ENCODE measurements around the gene AK6. TPM values are rescaled to one million over a fixed set of nuclear protein-coding genes. Genes with fewer than 3 reads are reported as not detected.

Gene AK6
- total RNA-seq, 1 experiment from 2014 or later = 97.5 TPM

DNA sequence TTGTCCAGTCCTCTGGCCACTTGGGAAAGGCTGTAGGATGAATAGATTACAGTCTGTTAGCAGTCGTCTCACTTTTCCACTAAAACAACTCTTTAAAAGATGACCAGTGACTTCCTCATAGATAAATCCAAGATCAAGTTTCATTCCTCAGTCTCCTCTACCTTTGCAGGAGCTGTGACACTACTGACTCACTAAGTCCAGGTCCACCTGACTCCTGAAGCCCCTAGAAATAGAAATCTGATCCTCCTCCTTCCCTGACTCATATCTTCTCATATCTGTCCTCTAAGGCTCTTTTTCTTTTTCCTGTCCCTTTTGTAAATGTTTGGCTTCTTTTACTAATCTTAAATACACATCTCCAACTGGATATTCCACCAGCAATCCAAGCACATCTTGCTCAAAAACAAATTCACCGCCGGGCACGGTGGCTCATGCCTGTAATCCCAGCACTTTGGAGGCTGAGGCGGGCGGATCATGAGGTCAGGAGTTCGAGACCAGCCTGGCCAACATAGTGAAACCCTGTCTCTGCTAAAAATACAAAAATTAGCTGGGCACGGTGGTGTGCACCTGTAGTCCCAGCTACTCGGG is 39.3 kb downstream of the AK6 start:
- no peak overlapping the region for H3K4me3 ChIP-seq (ENCODE audit: low read depth, low read length, poor library complexity, severe bottlenecking)
- intact Hi-C loops (cut with micrococcal nuclease; ENCODE audit: unreplicated experiment) = loop anchor here (5.0 to 10.0 kb wide), 2 partner anchors 238 to 305 kb away; partner anchors contain the start of gene SLC30A5
- no peaks in the 10 kb centered on the region for H3K9me3 ChIP-seq (ENCODE audit: low read depth, low read length, poor library complexity, severe bottlenecking)
- H3K4me1 ChIP-seq (ENCODE audit: insufficient read depth, low read length, poor library complexity, severe bottlenecking) = no peaks in the 10 kb centered on the region
- H3K27me3 ChIP-seq (replicated peaks; ENCODE audit: insufficient read depth, low read depth, low read length, poor library complexity) = no peaks in the 10 kb centered on the region
- POLR2A ChIA-PET (ENCODE audit: low non-redundant PET) = no interaction called here
- DNase-seq (ENCODE audit: low spot score) = no peak
- no peak overlapping the region for H3K27ac ChIP-seq (ENCODE audit: low read depth, low read length, poor library complexity, severe bottlenecking)
- CTCF ChIA-PET = no interaction called here
- TF ChIP-seq, protein P1, sequence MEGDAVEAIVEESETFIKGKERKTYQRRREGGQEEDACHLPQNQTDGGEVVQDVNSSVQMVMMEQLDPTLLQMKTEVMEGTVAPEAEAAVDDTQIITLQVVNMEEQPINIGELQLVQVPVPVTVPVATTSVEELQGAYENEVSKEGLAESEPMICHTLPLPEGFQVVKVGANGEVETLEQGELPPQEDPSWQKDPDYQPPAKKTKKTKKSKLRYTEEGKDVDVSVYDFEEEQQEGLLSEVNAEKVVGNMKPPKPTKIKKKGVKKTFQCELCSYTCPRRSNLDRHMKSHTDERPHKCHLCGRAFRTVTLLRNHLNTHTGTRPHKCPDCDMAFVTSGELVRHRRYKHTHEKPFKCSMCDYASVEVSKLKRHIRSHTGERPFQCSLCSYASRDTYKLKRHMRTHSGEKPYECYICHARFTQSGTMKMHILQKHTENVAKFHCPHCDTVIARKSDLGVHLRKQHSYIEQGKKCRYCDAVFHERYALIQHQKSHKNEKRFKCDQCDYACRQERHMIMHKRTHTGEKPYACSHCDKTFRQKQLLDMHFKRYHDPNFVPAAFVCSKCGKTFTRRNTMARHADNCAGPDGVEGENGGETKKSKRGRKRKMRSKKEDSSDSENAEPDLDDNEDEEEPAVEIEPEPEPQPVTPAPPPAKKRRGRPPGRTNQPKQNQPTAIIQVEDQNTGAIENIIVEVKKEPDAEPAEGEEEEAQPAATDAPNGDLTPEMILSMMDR (conservative IDR thresholded peaks at IDR 0.05; ENCODE audit: low read depth, low read length) = no peak
- no peak for TF ChIP-seq EZH2 (IDR thresholded peaks at IDR 0.05; ENCODE audit: borderline replicate concordance, low read depth, low read length, poor library complexity, severe bottlenecking)
- no peaks in the 10 kb centered on the region for H3K36me3 ChIP-seq (ENCODE audit: insufficient read depth, low read length, poor library complexity, severe bottlenecking)
- no TSS peak for BruUV-seq (replicated peaks)

GRCh38 chr5:69326365-69326764 is 43.0 kb downstream of the AK6 start:
- ChIA-PET POLR2A (ENCODE audit: low non-redundant PET) (no interaction called here), CTCF (no interaction called here)
- no TSS peak for BruUV-seq (replicated peaks)

DNA sequence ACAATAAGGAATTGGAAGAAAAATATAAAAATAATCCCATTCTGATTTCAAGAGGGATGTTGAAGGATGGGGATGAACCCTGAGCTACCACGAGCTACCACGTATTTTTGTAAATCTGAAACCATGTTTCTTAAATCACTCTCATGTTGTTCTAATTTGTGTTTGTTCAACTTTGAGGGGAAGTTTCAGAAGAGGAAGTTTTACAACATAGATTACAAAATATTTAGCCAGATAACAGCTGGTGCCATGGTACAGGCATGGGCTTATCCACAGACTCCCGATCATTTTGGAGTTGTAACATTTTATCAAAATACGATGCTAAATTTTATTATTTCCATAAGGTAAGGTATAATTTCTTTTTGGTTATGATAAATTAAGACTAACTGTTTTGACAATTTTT is 51.9 kb downstream of the AK6 start:
- ChIA-PET POLR2A (ENCODE audit: low non-redundant PET) (no interaction called here), CTCF (no interaction called here)
- DNase-seq (ENCODE audit: low spot score) = no peak
- H3K9me3 ChIP-seq (ENCODE audit: low read depth, low read length, poor library complexity, severe bottlenecking) = no peaks in the 10 kb centered on the region
- H3K4me1 ChIP-seq (ENCODE audit: insufficient read depth, low read length, poor library complexity, severe bottlenecking) = no peaks in the 10 kb centered on the region
- intact Hi-C loops (cut with micrococcal nuclease; ENCODE audit: unreplicated experiment) = no loop called here
- no TSS peak for BruUV-seq (replicated peaks)
- no peaks in the 10 kb centered on the region for H3K36me3 ChIP-seq (ENCODE audit: insufficient read depth, low read length, poor library complexity, severe bottlenecking)
- H3K27ac ChIP-seq (ENCODE audit: low read depth, low read length, poor library complexity, severe bottlenecking) = no peak overlapping the region
- no peak for TF ChIP-seq EZH2 (IDR thresholded peaks at IDR 0.05; ENCODE audit: borderline replicate concordance, low read depth, low read length, poor library complexity, severe bottlenecking)
- TF ChIP-seq, protein P1 (conservative IDR thresholded peaks at IDR 0.05; ENCODE audit: low read depth, low read length) = no peak
- no peaks in the 10 kb centered on the region for H3K27me3 ChIP-seq (replicated peaks; ENCODE audit: insufficient read depth, low read depth, low read length, poor library complexity)
- no peak overlapping the region for H3K4me3 ChIP-seq (ENCODE audit: low read depth, low read length, poor library complexity, severe bottlenecking)

More at GRCh38 chr5:69326365-69326764, 43.0 kb downstream of the AK6 start:
- no peak for DNase-seq (ENCODE audit: low spot score)
- H3K4me1 ChIP-seq (ENCODE audit: insufficient read depth, low read length, poor library complexity, severe bottlenecking) = no peaks in the 10 kb centered on the region
- no peak overlapping the region for H3K27ac ChIP-seq (ENCODE audit: low read depth, low read length, poor library complexity, severe bottlenecking)
- H3K4me3 ChIP-seq (ENCODE audit: low read depth, low read length, poor library complexity, severe bottlenecking) = no peak overlapping the region
- H3K36me3 ChIP-seq (ENCODE audit: insufficient read depth, low read length, poor library complexity, severe bottlenecking) = no peaks in the 10 kb centered on the region
- intact Hi-C loops (cut with micrococcal nuclease; ENCODE audit: unreplicated experiment) = no loop called here
- H3K27me3 ChIP-seq (replicated peaks; ENCODE audit: insufficient read depth, low read depth, low read length, poor library complexity) = no peaks in the 10 kb centered on the region
- H3K9me3 ChIP-seq (ENCODE audit: low read depth, low read length, poor library complexity, severe bottlenecking) = no peaks in the 10 kb centered on the region
- TF ChIP-seq EZH2 (IDR thresholded peaks at IDR 0.05; ENCODE audit: borderline replicate concordance, low read depth, low read length, poor library complexity, severe bottlenecking) = no peak
- TF ChIP-seq, protein P1 (conservative IDR thresholded peaks at IDR 0.05; ENCODE audit: low read depth, low read length) = no peak

Measured in A673 (cell line).